HEK293 (cell line): Measurements from ENCODE around the gene ZSWIM4.

Source experiments
- CTCF ChIP-seq: fragments of 450-650 bp; formaldehyde crosslinking; IDR thresholded peaks from 2 replicates; pipeline ENCODE4 v1.5.1; 2016; ENCODE audit warnings: missing biosample characterization, missing genetic modification characterization
- GLIS1 ChIP-seq: fragments of 450-650 bp; formaldehyde crosslinking; IDR thresholded peaks from 2 replicates; pipeline ENCODE4 v1.5.1; 2016; ENCODE audit warnings: missing biosample characterization, missing genetic modification characterization
- KLF8 ChIP-seq: fragments of 450-650 bp; formaldehyde crosslinking; IDR thresholded peaks from 2 replicates; pipeline ENCODE4 v1.5.1; 2016; ENCODE audit warnings: missing biosample characterization, missing genetic modification characterization
- KLF9 ChIP-seq: fragments of 450-650 bp; formaldehyde crosslinking; IDR thresholded peaks from 2 replicates; pipeline ENCODE4 v1.5.1; 2016; ENCODE audit warnings: missing biosample characterization, missing genetic modification characterization, low read depth
- PATZ1 ChIP-seq: fragments of 450-650 bp; formaldehyde crosslinking; IDR thresholded peaks from 2 replicates; pipeline ENCODE4 v1.5.1; 2016; ENCODE audit warnings: missing biosample characterization, missing genetic modification characterization
- SCRT1 ChIP-seq: fragments of 450-650 bp; formaldehyde crosslinking; IDR thresholded peaks from 2 replicates; pipeline ENCODE4 v1.5.1; 2016; ENCODE audit warnings: missing biosample characterization, missing genetic modification characterization, borderline replicate concordance
- SETDB1 ChIP-seq: IDR thresholded peaks from one replicate; pipeline ENCODE4 v1.6.1; 2017; ENCODE audit warnings: mild to moderate bottlenecking, low read length, moderate library complexity, mixed read lengths; ENCODE audit not compliant: insufficient read length
- ZBTB48 ChIP-seq: fragments of 450-650 bp; formaldehyde crosslinking; IDR thresholded peaks from 2 replicates; pipeline ENCODE4 v1.5.1; 2016; ENCODE audit warnings: missing biosample characterization, missing genetic modification characterization
- ZBTB7A ChIP-seq: fragments of 450-650 bp; formaldehyde crosslinking; IDR thresholded peaks from 2 replicates; pipeline ENCODE4 v1.5.1; 2016; ENCODE audit warnings: low read depth, missing biosample characterization, missing genetic modification characterization
- ZFP37 ChIP-seq: fragments of 450-650 bp; formaldehyde crosslinking; IDR thresholded peaks from 2 replicates; pipeline ENCODE4 v1.5.1; 2016; ENCODE audit warnings: missing biosample characterization, missing genetic modification characterization
- ZNF10 ChIP-seq: fragments of 450-650 bp; formaldehyde crosslinking; IDR thresholded peaks from 2 replicates; pipeline ENCODE4 v1.5.1; 2017; ENCODE audit warnings: missing biosample characterization, missing genetic modification characterization
- ZNF114 ChIP-seq: fragments of 450-650 bp; formaldehyde crosslinking; IDR thresholded peaks from 2 replicates; pipeline ENCODE4 v1.5.0; 2017; ENCODE audit warnings: missing biosample characterization, missing genetic modification characterization
- ZNF121 ChIP-seq: fragments of 450-650 bp; formaldehyde crosslinking; IDR thresholded peaks from 2 replicates; pipeline ENCODE4 v1.5.1; 2016; ENCODE audit warnings: missing biosample characterization, missing genetic modification characterization
- ZNF341 ChIP-seq: fragments of 450-650 bp; formaldehyde crosslinking; IDR thresholded peaks from 2 replicates; pipeline ENCODE4; 2016; ENCODE audit warnings: low read depth, missing biosample characterization, missing genetic modification characterization
- ZNF350 ChIP-seq: fragments of 450-650 bp; formaldehyde crosslinking; IDR thresholded peaks from 2 replicates; pipeline ENCODE4 v1.5.0; 2017; ENCODE audit warnings: missing biosample characterization, mild to moderate bottlenecking, missing genetic modification characterization
- ZNF404 ChIP-seq: fragments of 450-650 bp; formaldehyde crosslinking; IDR thresholded peaks from 2 replicates; pipeline ENCODE4 v1.5.1; 2017; ENCODE audit warnings: missing biosample characterization, missing genetic modification characterization
- ZNF624 ChIP-seq: fragments of 450-650 bp; formaldehyde crosslinking; IDR thresholded peaks from 2 replicates; pipeline ENCODE4 v1.5.1; 2017; ENCODE audit warnings: missing biosample characterization, missing genetic modification characterization
- ZNF629 ChIP-seq: fragments of 450-650 bp; formaldehyde crosslinking; IDR thresholded peaks from 2 replicates; pipeline ENCODE4 v1.5.1; 2017; ENCODE audit warnings: missing biosample characterization, missing genetic modification characterization
- ZNF664 ChIP-seq: fragments of 450-650 bp; formaldehyde crosslinking; IDR thresholded peaks from 2 replicates; pipeline ENCODE4 v1.5.1; 2016; ENCODE audit warnings: missing biosample characterization, missing genetic modification characterization
- TF ChIP-seq, protein P1 (sequence below): fragments of 450-650 bp; formaldehyde crosslinking; IDR thresholded peaks from 2 replicates; pipeline ENCODE4 v1.5.1; 2017; ENCODE audit warnings: missing biosample characterization, missing genetic modification characterization
- TF ChIP-seq, protein P2 (sequence below): fragments of 450-650 bp; formaldehyde crosslinking; IDR thresholded peaks from 2 replicates; pipeline ENCODE4 v1.5.1; 2016; ENCODE audit warnings: missing biosample characterization, missing genetic modification characterization
- TF ChIP-seq, protein P3 (sequence below): fragments of 450-650 bp; formaldehyde crosslinking; IDR thresholded peaks from 2 replicates; pipeline ENCODE4 v1.5.1; 2016; ENCODE audit warnings: missing biosample characterization, missing genetic modification characterization
- TF ChIP-seq, protein P4 (sequence below): fragments of 450-650 bp; formaldehyde crosslinking; IDR thresholded peaks from 2 replicates; pipeline ENCODE4 v1.5.1; 2016; ENCODE audit warnings: missing biosample characterization, missing genetic modification characterization

ZSWIM4 gene

GRCh38 chr19:13833330-13834243, 38.3 kb downstream of the ZSWIM4 start (continued):
- TF ChIP-seq SETDB1, result no peak
- TF ChIP-seq ZNF664, result no peak
- TF ChIP-seq ZBTB7A, result peak; percentile 85
- TF ChIP-seq ZNF350 (tag by site-specific recombination), result no peak
- TF ChIP-seq, protein P1, sequence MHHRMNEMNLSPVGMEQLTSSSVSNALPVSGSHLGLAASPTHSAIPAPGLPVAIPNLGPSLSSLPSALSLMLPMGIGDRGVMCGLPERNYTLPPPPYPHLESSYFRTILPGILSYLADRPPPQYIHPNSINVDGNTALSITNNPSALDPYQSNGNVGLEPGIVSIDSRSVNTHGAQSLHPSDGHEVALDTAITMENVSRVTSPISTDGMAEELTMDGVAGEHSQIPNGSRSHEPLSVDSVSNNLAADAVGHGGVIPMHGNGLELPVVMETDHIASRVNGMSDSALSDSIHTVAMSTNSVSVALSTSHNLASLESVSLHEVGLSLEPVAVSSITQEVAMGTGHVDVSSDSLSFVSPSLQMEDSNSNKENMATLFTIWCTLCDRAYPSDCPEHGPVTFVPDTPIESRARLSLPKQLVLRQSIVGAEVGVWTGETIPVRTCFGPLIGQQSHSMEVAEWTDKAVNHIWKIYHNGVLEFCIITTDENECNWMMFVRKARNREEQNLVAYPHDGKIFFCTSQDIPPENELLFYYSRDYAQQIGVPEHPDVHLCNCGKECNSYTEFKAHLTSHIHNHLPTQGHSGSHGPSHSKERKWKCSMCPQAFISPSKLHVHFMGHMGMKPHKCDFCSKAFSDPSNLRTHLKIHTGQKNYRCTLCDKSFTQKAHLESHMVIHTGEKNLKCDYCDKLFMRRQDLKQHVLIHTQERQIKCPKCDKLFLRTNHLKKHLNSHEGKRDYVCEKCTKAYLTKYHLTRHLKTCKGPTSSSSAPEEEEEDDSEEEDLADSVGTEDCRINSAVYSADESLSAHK (tag by site-specific recombination), result no peak
- TF ChIP-seq KLF8 (tag by site-specific recombination), result 0 out of 2 replicates have a peak, but pooled peaks have one; percentile 41
- TF ChIP-seq ZFP37 (tag by site-specific recombination), result no peak
- TF ChIP-seq ZNF121 (tag by site-specific recombination), result no peak
- 0 out of 2 replicates have a peak, but pooled peaks have one; percentile 41 for TF ChIP-seq SCRT1 (tag by site-specific recombination)
- 0 out of 2 replicates have a peak, but pooled peaks have one; percentile 17 for TF ChIP-seq ZNF629 (tag by site-specific recombination)
- TF ChIP-seq ZBTB48 (tag by site-specific recombination), result peak; percentile 44
- TF ChIP-seq ZNF404 (tag by site-specific recombination), result no peak
- peak; percentile 80 for TF ChIP-seq ZNF341 (tag by site-specific recombination)
- TF ChIP-seq KLF9 (tag by site-specific recombination), result 0 out of 2 replicates have a peak, but pooled peaks have one; percentile 44
- peak; percentile 82 for TF ChIP-seq PATZ1 (tag by site-specific recombination)
- TF ChIP-seq, protein P2, sequence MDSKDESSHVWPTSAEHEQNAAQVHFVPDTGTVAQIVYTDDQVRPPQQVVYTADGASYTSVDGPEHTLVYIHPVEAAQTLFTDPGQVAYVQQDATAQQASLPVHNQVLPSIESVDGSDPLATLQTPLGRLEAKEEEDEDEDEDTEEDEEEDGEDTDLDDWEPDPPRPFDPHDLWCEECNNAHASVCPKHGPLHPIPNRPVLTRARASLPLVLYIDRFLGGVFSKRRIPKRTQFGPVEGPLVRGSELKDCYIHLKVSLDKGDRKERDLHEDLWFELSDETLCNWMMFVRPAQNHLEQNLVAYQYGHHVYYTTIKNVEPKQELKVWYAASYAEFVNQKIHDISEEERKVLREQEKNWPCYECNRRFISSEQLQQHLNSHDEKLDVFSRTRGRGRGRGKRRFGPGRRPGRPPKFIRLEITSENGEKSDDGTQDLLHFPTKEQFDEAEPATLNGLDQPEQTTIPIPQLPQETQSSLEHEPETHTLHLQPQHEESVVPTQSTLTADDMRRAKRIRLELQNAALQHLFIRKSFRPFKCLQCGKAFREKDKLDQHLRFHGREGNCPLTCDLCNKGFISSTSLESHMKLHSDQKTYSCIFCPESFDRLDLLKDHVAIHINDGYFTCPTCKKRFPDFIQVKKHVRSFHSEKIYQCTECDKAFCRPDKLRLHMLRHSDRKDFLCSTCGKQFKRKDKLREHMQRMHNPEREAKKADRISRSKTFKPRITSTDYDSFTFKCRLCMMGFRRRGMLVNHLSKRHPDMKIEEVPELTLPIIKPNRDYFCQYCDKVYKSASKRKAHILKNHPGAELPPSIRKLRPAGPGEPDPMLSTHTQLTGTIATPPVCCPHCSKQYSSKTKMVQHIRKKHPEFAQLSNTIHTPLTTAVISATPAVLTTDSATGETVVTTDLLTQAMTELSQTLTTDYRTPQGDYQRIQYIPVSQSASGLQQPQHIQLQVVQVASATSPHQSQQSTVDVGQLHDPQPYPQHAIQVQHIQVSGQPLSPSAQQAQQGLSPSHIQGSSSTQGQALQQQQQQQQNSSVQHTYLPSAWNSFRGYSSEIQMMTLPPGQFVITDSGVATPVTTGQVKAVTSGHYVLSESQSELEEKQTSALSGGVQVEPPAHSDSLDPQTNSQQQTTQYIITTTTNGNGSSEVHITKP (tag by site-specific recombination), result peak; percentile 59
- no peak for TF ChIP-seq ZNF624 (tag by site-specific recombination)
- peak; percentile 16 for TF ChIP-seq GLIS1 (tag by site-specific recombination)
- TF ChIP-seq, protein P3, sequence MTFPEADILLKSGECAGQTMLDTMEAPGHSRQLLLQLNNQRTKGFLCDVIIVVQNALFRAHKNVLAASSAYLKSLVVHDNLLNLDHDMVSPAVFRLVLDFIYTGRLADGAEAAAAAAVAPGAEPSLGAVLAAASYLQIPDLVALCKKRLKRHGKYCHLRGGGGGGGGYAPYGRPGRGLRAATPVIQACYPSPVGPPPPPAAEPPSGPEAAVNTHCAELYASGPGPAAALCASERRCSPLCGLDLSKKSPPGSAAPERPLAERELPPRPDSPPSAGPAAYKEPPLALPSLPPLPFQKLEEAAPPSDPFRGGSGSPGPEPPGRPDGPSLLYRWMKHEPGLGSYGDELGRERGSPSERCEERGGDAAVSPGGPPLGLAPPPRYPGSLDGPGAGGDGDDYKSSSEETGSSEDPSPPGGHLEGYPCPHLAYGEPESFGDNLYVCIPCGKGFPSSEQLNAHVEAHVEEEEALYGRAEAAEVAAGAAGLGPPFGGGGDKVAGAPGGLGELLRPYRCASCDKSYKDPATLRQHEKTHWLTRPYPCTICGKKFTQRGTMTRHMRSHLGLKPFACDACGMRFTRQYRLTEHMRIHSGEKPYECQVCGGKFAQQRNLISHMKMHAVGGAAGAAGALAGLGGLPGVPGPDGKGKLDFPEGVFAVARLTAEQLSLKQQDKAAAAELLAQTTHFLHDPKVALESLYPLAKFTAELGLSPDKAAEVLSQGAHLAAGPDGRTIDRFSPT (tag by site-specific recombination), result peak; percentile 21; the same call in 1 of the 2 replicates
- TF ChIP-seq ZNF114 (tag by site-specific recombination), result no peak
- TF ChIP-seq, protein P4, sequence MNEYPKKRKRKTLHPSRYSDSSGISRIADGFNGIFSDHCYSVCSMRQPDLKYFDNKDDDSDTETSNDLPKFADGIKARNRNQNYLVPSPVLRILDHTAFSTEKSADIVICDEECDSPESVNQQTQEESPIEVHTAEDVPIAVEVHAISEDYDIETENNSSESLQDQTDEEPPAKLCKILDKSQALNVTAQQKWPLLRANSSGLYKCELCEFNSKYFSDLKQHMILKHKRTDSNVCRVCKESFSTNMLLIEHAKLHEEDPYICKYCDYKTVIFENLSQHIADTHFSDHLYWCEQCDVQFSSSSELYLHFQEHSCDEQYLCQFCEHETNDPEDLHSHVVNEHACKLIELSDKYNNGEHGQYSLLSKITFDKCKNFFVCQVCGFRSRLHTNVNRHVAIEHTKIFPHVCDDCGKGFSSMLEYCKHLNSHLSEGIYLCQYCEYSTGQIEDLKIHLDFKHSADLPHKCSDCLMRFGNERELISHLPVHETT, result no peak
- peak; percentile 90 for TF ChIP-seq CTCF (tag by site-specific recombination)
- no peak for TF ChIP-seq ZNF10 (tag by site-specific recombination)
